Omental fat pad (tissue), 4 donors: ENCODE results near the gene HK2. TPM values are rescaled to one million over a fixed set of nuclear protein-coding genes. Genes with fewer than 3 reads are reported as not detected.
"Not testable (repeated sequence)": the region's sequence is repeated elsewhere in the genome, so short reads cannot be mapped to it uniquely, and the experiment has no call there.

Experiments used
- ATAC-seq: fragments of 150-250 bp; one replicate; pipeline ENCODE4 v1.9.1; 2016; ENCODE audit warnings: mild to moderate bottlenecking, moderate library complexity; ENCODE audit not compliant: low FRiP score
- DNase-seq: peaks from one replicate; pipeline ENCODE4 v3.0.0-alpha.2; 2019; ENCODE audit warnings: low spot score
- CTCF ChIP-seq, 3 donors: fragments of 450-650 bp; IDR thresholded peaks; one replicate each; pipeline ENCODE4 v1.5.1; 2016 to 2017; ENCODE audit warnings: antibody characterized with exemption in 3 of 3, mild to moderate bottlenecking in 3 of 3, moderate library complexity in 2 of 3
- total RNA-seq, 4 donors: library from RNA; depleted of rRNA; stranded (reverse); fragments of >200 nt; gene quantifications; one replicate each; pipeline ENCODE4 v1.1.0, GENCODE V29; 2016

Gene HK2
- total RNA-seq: 10 to 100 TPM; 31.3 to 79.9 (median 43.8) TPM

GRCh38 chr2:74833418-74834233, at the start of gene HK2:
Gene HK2, plus strand, starts transcription at chr2:74834127. Its CDS starts 454 bp downstream, at chr2:74834581.
- no peak for TF ChIP-seq CTCF (IDR thresholded peaks at IDR 0.05)
- ATAC-seq (peak; percentile 86), DNase-seq (peak; percentile 64)

GRCh38 chr2:74789271-74789670, 44.7 kb upstream of the HK2 start:
- ATAC-seq (no peak), DNase-seq (no peak)
- no peak for TF ChIP-seq CTCF (IDR thresholded peaks at IDR 0.05)

GRCh38 chr2:74792282-74792681, 41.6 kb upstream of the HK2 start:
- no peak for TF ChIP-seq CTCF (IDR thresholded peaks at IDR 0.05)
- DNase-seq: no peak
- no peak for ATAC-seq

GRCh38 chr2:74794878-74795277, 39.0 kb upstream of the HK2 start:
- not testable (repeated sequence) for ATAC-seq

GRCh38 chr2:74806355-74806839, 27.5 kb upstream of the HK2 start:
- DNase-seq (no peak), ATAC-seq (no peak)
- no peak for TF ChIP-seq CTCF (IDR thresholded peaks at IDR 0.05)

More at GRCh38 chr2:74794878-74795277, 39.0 kb upstream of the HK2 start:
- DNase-seq: not testable (repeated sequence)

- DNase-seq (no peak), ATAC-seq (no peak)
- TF ChIP-seq CTCF (IDR thresholded peaks at IDR 0.05): no peak
Observed at GRCh38 chr2:74806920-74807319, 27.0 kb upstream of the HK2 start.

- DNase-seq (no peak), ATAC-seq (no peak)
- TF ChIP-seq CTCF (IDR thresholded peaks at IDR 0.05): no peak
Observed at GRCh38 chr2:74812787-74813590, 20.9 kb upstream of the HK2 start.
